Right lobe of liver (tissue), 6 donors: ENCODE measurements around the gene ODC1. TPM values are rescaled to one million over a fixed set of nuclear protein-coding genes. Genes with fewer than 3 reads are reported as not detected.

Experiments
- ATAC-seq, 4 donors: fragments of 200-7000 bp; cut with Tn5 transposase; one replicate each; pipeline ENCODE4 v1.9.1; 2020; ENCODE audit warnings: mild to moderate bottlenecking in 4 of 4, moderate library complexity in 4 of 4
- DNase-seq, 3 donors: peaks; one replicate each; pipeline ENCODE4 v3.0.0-alpha.2; 2020
- H3K27ac ChIP-seq, 3 donors: fragments of 200-600 bp; one replicate each; pipeline ENCODE4 v1.8.0; 2022
- H3K27me3 ChIP-seq, 2 donors: fragments of 200-600 bp; one replicate each; pipeline ENCODE4 v1.8.0; 2022
- H3K36me3 ChIP-seq, 4 donors: fragments of 200-600 bp; sonication (generic) in 1 of 4; one replicate each; pipeline versions ENCODE4 v1.5.1 to v1.8.0; 2017 to 2022; ENCODE audit warnings: control low read depth in 1 of 4
- H3K4me1 ChIP-seq, 4 donors: fragments of 200-600 bp; sonication (generic) in 1 of 4; one replicate each; pipeline versions ENCODE4 v1.5.1 to v1.8.0; 2017 to 2022; ENCODE audit warnings: control low read depth in 1 of 4
- H3K4me3 ChIP-seq, 3 donors: fragments of 200-600 bp; one replicate each; pipeline ENCODE4 v1.8.0; 2022
- H3K9me3 ChIP-seq, 4 donors: fragments of 200-600 bp; sonication (generic) in 1 of 4; one replicate each; pipeline versions ENCODE4 v1.5.1 to v1.8.0; 2017 to 2022; ENCODE audit warnings: control low read depth in 1 of 4
- CTCF ChIP-seq, 4 donors: fragments of 200-600 bp in 3 of 4; fragments of 450-650 bp in 1 of 4; IDR thresholded peaks; one replicate each; pipeline versions ENCODE4 v1.5.1 to v1.8.0; 2016 to 2022; ENCODE audit warnings: antibody characterized with exemption in 4 of 4, mild to moderate bottlenecking in 2 of 4
- POLR2A ChIP-seq: fragments of 450-650 bp; IDR thresholded peaks from one replicate; pipeline ENCODE4 v1.6.1; 2017; ENCODE audit warnings: antibody characterized with exemption, mild to moderate bottlenecking
- WGBS: methylation state at CpG from one replicate; pipeline ENCODE4 v1.1.6; 2018; ENCODE audit warnings: low coverage, low lambda C conversion rate; ENCODE audit not compliant: insufficient coverage; ENCODE audit errors: missing lambda C conversion rate; 5-methylcytosine and 5-hydroxymethylcytosine counted together
- intact Hi-C, 2 donors: fragments of 100-400 bp; cut with DNase I; formaldehyde crosslinking; loops; one replicate each; pipeline versions ENCODE4 v1.11.2 to v1.14.1; 2022
- total RNA-seq, 6 experiments: library from RNA; depleted of rRNA in 2 of 6; stranded (reverse); fragments of >200 nt in 2 of 6; fragmentation: NEBNext Ultra II Directional in 3 of 6; extraction: Animal tissue kit (Norgen Biotek cat#: 25700) in 3 of 6; gene quantifications; one replicate each; pipeline versions ENCODE4 v1.1.0 to v1.2.4, GENCODE V29; 2016 to 2023
- donor health status: DM: no; HTN: yes; CAD: no.
- donor health status: DM: no; HTN: no; CAD: no.
- donor health status: DM: no; HTN: no; CAD: no.
- donor health status: DM: no; HTN: yes; CAD: no.
- donor health status: DM: no; HTN: yes; CAD: no.

Gene ODC1
- total RNA-seq, 6 experiments from 2014 or later, result 14.4 to 197 (median 28.6) TPM

- H3K4me3 ChIP-seq, result peak overlapping the region; percentile 71 to 73 (median 71)
- no peaks in the 10 kb centered on the region for H3K27me3 ChIP-seq
- peak; percentile 46 to 63 (median 56) for ATAC-seq
- peak overlapping the region; percentile 89 to 100 (median 96) for H3K27ac ChIP-seq
- peaks cover 0 to 3% (median 0%) of the 10 kb centered on the region in 4 donors for H3K36me3 ChIP-seq
- peak; percentile 78 to 86 (median 80) for DNase-seq
- intact Hi-C loops, result no loop called here
- H3K9me3 ChIP-seq, result no peaks in the 10 kb centered on the region
- TF ChIP-seq CTCF (IDR thresholded peaks at IDR 0.05), result no peak
- peak; percentile 95 for TF ChIP-seq POLR2A
- WGBS, result 22% methylated on average over 15 of the region's 22 CpGs
- peaks cover 0 to 43% (median 15%) of the 10 kb centered on the region in 4 donors for H3K4me1 ChIP-seq
Measured at GRCh38 chr2:10449838-10450691, 1.9 kb upstream of the ODC1 start.

- DNase-seq (no peak), ATAC-seq (no peak)
- Histone ChIP-seq H3K36me3 (peaks cover 0 to 9% (median 0%) of the 10 kb centered on the region in 4 donors), H3K27me3 (no peaks in the 10 kb centered on the region), H3K4me3 (peak overlapping the region; percentile 71 to 73 (median 71)), H3K4me1 (peaks cover 0 to 39% (median 15%) of the 10 kb centered on the region in 4 donors), H3K27ac (peak overlapping the region; percentile 89 to 100 (median 96)), H3K9me3 (no peaks in the 10 kb centered on the region)
- intact Hi-C loops, result no loop called here
- WGBS, result 27% methylated on average over 5 of the region's 5 CpGs
- no peak for TF ChIP-seq POLR2A
- TF ChIP-seq CTCF (IDR thresholded peaks at IDR 0.05), result no peak
Measured at GRCh38 chr2:10449486-10449831, 1.3 kb upstream of the ODC1 start.

- intact Hi-C loops, result no loop called here
- Histone ChIP-seq H3K36me3 (peaks cover 0 to 15% (median 2%) of the 10 kb centered on the region in 4 donors), H3K4me1 (peaks cover 0 to 39% (median 15%) of the 10 kb centered on the region in 4 donors), H3K27me3 (no peaks in the 10 kb centered on the region), H3K27ac (peak overlapping the region; percentile 89 to 100 (median 96)), H3K4me3 (peak overlapping the region; percentile 71 to 73 (median 71)), H3K9me3 (no peaks in the 10 kb centered on the region)
- ATAC-seq (peak; percentile 49 to 70 (median 66)), DNase-seq (peak in 1 of 3 donors; percentile 96)
- under 1% methylated on average over 18 of the region's 73 CpGs for WGBS
- TF ChIP-seq CTCF (IDR thresholded peaks at IDR 0.05) (peak in 2 of 4 donors; percentile 26 to 37), POLR2A (peak; percentile 74)
Measured at GRCh38 chr2:10448576-10449485, 704 bp upstream of the ODC1 start.

- peak in 2 of 4 donors; percentile 5 to 19 for TF ChIP-seq CTCF (IDR thresholded peaks at IDR 0.05)
- no peak for TF ChIP-seq POLR2A
- peak overlapping the region; percentile 60 to 77 (median 67) for H3K4me3 ChIP-seq
- peak; percentile 3 to 28 (median 22) for ATAC-seq
- no peak for DNase-seq
- H3K9me3 ChIP-seq, result no peaks in the 10 kb centered on the region
- 3% methylated on average over 14 of the region's 32 CpGs for WGBS
- peaks cover 0 to 33% (median 11%) of the 10 kb centered on the region in 4 donors for H3K4me1 ChIP-seq
- intact Hi-C loops, result no loop called here
- peak overlapping the region; percentile 86 to 100 (median 93) for H3K27ac ChIP-seq
- peaks cover 0 to 29% (median 9%) of the 10 kb centered on the region in 4 donors for H3K36me3 ChIP-seq
- H3K27me3 ChIP-seq, result no peaks in the 10 kb centered on the region
Measured at GRCh38 chr2:10447300-10447894, 730 bp downstream of the ODC1 start.
